ENCODE data around the gene ARPP19. TPM values are rescaled to one million over a fixed set of nuclear protein-coding genes. Genes with fewer than 3 reads are reported as not detected.

The ARPP19 gene
- total and polyA plus RNA-seq, 4 donors: 12.1 to 55.6 (median 31.7) TPM

GRCh38 chr15:52529940-52530339 lies 38.9 kb downstream of the ARPP19 start:
- no peak overlapping the region for H3K9ac ChIP-seq (ENCODE audit: low read depth in 1 of 2, low read length in 2 of 2)
- H3K4me3 ChIP-seq (ENCODE audit: low read depth in 1 of 3, low read length in 3 of 3): peak overlapping the region in 1 of 3 donors; percentile 89
- 31% methylated on average over 11 of the region's 11 CpGs for WGBS

More at GRCh38 chr15:52529940-52530339, 38.9 kb downstream of the ARPP19 start:
- H3K27me3 ChIP-seq (ENCODE audit: control insufficient read depth in 4 of 4, insufficient read depth in 4 of 4, low read length in 3 of 4): no peaks in the 10 kb centered on the region
- H3K27ac ChIP-seq (ENCODE audit: low read depth in 1 of 2, low read length in 2 of 2): no peak overlapping the region
- no peaks in the 10 kb centered on the region for H3K9me3 ChIP-seq (ENCODE audit: control insufficient read depth in 4 of 4, low read length in 3 of 4)
- peaks cover 4 to 17% (median 11%) of the 10 kb centered on the region in 4 donors for H3K4me1 ChIP-seq (ENCODE audit: control insufficient read depth in 4 of 4, insufficient read depth in 4 of 4, low read length in 3 of 4)
- TF ChIP-seq REST (IDR thresholded peaks at IDR 0.05): no peak
- TF ChIP-seq ZBTB33 (IDR thresholded peaks at IDR 0.05): no peak
- no peak for TF ChIP-seq FOXA1 (IDR thresholded peaks at IDR 0.05)
- TF ChIP-seq JUND (IDR thresholded peaks at IDR 0.05): no peak
- no peak for TF ChIP-seq ATF3 (IDR thresholded peaks at IDR 0.05)
- TF ChIP-seq YY1 (IDR thresholded peaks at IDR 0.05): no peak
- TF ChIP-seq EGR1 (IDR thresholded peaks at IDR 0.05; ENCODE audit: low read depth in 2 of 2): no peak
- TF ChIP-seq HNF4G (IDR thresholded peaks at IDR 0.05): no peak
- no peak for TF ChIP-seq TAF1 (conservative IDR thresholded peaks at IDR 0.05)
- TF ChIP-seq NR2F2 (IDR thresholded peaks at IDR 0.05): no peak
- no peak for TF ChIP-seq GABPA (IDR thresholded peaks at IDR 0.05 in 1 of 2, conservative IDR thresholded peaks at IDR 0.05 in 1 of 2)
- TF ChIP-seq FOXA2 (IDR thresholded peaks at IDR 0.05): no peak
- no peak for TF ChIP-seq RXRA (IDR thresholded peaks at IDR 0.05)
- no peak for TF ChIP-seq HNF4A (conservative IDR thresholded peaks at IDR 0.05)
- no peak for TF ChIP-seq MAX (IDR thresholded peaks at IDR 0.05)
- TF ChIP-seq SP1 (IDR thresholded peaks at IDR 0.05): no peak
- TF ChIP-seq RAD21 (IDR thresholded peaks at IDR 0.05): no peak
- no peak for TF ChIP-seq CTCF (IDR thresholded peaks at IDR 0.05; ENCODE audit: low read depth, low read length, missing input control)
- DNase-seq (ENCODE audit: low spot score): no peak
- no peaks in the 10 kb centered on the region for H3K36me3 ChIP-seq (ENCODE audit: control insufficient read depth in 4 of 4, insufficient read depth in 3 of 4, low read depth in 1 of 4, low read length in 3 of 4)

All from liver (tissue), 9 donors.